Progenitor cell of endocrine pancreas (in vitro differentiated cells): ENCODE measurements around the gene TNRC6B. TPM values are rescaled to one million over a fixed set of nuclear protein-coding genes. Genes with fewer than 3 reads are reported as not detected.

Experiments
- DNase-seq: peaks from one replicate; pipeline ENCODE4 v3.0.0; 2021; ENCODE audit warnings: low spot score; ENCODE audit not compliant: unreplicated experiment
- H3K27ac Mint-ChIP-seq: 2 replicates; pipeline ENCODE4 v1.8.0; 2021; ENCODE audit warnings: mild to moderate bottlenecking, moderate library complexity, mixed read lengths
- H3K27me3 Mint-ChIP-seq: 2 replicates; pipeline ENCODE4 v1.8.0; 2021; ENCODE audit warnings: mixed read lengths
- H3K36me3 Mint-ChIP-seq: 2 replicates; pipeline ENCODE4 v1.8.0; 2022; ENCODE audit warnings: mixed read lengths; ENCODE audit not compliant: insufficient read depth
- H3K4me1 Mint-ChIP-seq: 2 replicates; pipeline ENCODE4 v1.8.0; 2021; ENCODE audit warnings: low read depth, mixed read lengths
- H3K4me3 Mint-ChIP-seq: 2 replicates; pipeline ENCODE4 v1.8.0; 2021; ENCODE audit warnings: low read depth, mild to moderate bottlenecking, moderate library complexity, mixed read lengths
- H3K9me3 Mint-ChIP-seq: 2 replicates; pipeline ENCODE4 v1.8.0; 2021; ENCODE audit warnings: low read depth, mixed read lengths
- CTCF ChIP-seq: fragments of 200-600 bp; sonication (generic); IDR thresholded peaks from one replicate; pipeline ENCODE4 v1.5.0; 2021; ENCODE audit warnings: antibody characterized with exemption, mild to moderate bottlenecking; ENCODE audit not compliant: unreplicated experiment
- total RNA-seq: library from RNA; stranded (reverse); gene quantifications from 2 replicates; pipeline ENCODE4 v1.2.1, GENCODE V29; 2021

Gene TNRC6B
- total RNA-seq, 1 donor from 2014 or later: 73.2 TPM

- Mint-ChIP-seq H3K36me3 (peaks cover 10% of the 10 kb centered on the region), H3K9me3 (no peaks in the 10 kb centered on the region), H3K4me1 (no peaks in the 10 kb centered on the region), H3K27ac (peak overlapping the region; percentile 7), H3K4me3 (no peak overlapping the region), H3K27me3 (no peaks in the 10 kb centered on the region)
- no peak for DNase-seq
- TF ChIP-seq CTCF: no peak
These were observed 54.0 kb downstream of the TNRC6B start for GRCh38 chr22:40231618-40232313.

- Mint-ChIP-seq H3K4me1 (no peaks in the 10 kb centered on the region), H3K27me3 (no peaks in the 10 kb centered on the region), H3K27ac (no peak overlapping the region), H3K9me3 (no peaks in the 10 kb centered on the region), H3K4me3 (no peak overlapping the region), H3K36me3 (peaks cover 10% of the 10 kb centered on the region)
- no peak for DNase-seq
- TF ChIP-seq CTCF: no peak
These were observed 54.9 kb downstream of the TNRC6B start for GRCh38 chr22:40232624-40233023.

GRCh38 chr22:40233886-40234285 lies 56.2 kb downstream of the TNRC6B start:
- no peaks in the 10 kb centered on the region for H3K27me3 Mint-ChIP-seq
- no peak overlapping the region for H3K4me3 Mint-ChIP-seq
- H3K36me3 Mint-ChIP-seq: peaks cover 15% of the 10 kb centered on the region
- no peak overlapping the region for H3K27ac Mint-ChIP-seq
- no peaks in the 10 kb centered on the region for H3K9me3 Mint-ChIP-seq
- TF ChIP-seq CTCF: no peak
- H3K4me1 Mint-ChIP-seq: peaks cover 8% of the 10 kb centered on the region
- DNase-seq: no peak

DNA sequence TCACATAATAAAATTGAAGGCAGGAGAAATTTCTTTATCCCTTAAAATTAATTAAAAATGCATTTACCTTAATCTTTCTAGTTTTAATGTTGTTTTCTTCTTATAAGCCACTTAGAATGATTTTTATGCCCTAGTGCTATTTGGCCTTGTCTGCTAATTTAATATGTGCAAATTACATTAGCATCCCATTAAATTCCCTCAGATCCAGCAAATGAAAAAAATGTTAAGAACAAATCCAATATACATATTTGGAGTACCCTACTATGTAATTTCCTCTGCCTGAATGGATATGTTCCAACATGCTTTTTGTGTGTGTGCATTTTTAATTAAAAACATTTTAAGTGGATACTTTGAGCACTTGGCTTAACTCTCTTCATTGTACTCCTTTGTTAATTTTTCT lies 56.9 kb downstream of the TNRC6B start:
- no peak for TF ChIP-seq CTCF
- DNase-seq: no peak
- H3K27me3 Mint-ChIP-seq: no peaks in the 10 kb centered on the region
- peaks cover 15% of the 10 kb centered on the region for H3K36me3 Mint-ChIP-seq
- H3K4me3 Mint-ChIP-seq: no peak overlapping the region
- no peak overlapping the region for H3K27ac Mint-ChIP-seq
- peaks cover 14% of the 10 kb centered on the region for H3K4me1 Mint-ChIP-seq
- no peaks in the 10 kb centered on the region for H3K9me3 Mint-ChIP-seq

- Mint-ChIP-seq H3K4me1 (peaks cover 18% of the 10 kb centered on the region), H3K4me3 (no peak overlapping the region), H3K27ac (peak overlapping the region; percentile 53), H3K27me3 (no peaks in the 10 kb centered on the region), H3K9me3 (no peaks in the 10 kb centered on the region), H3K36me3 (peaks cover 14% of the 10 kb centered on the region)
- no peak for DNase-seq
- no peak for TF ChIP-seq CTCF
These were observed 57.6 kb downstream of the TNRC6B start for GRCh38 chr22:40235308-40235707.
